RWPE2 (cell line): Measurements from ENCODE around the gene RRH.

Source experiments
- ATAC-seq: fragments of 200-7000 bp; cut with Tn5 transposase; 3 replicates; pipeline ENCODE4 v1.9.1; 2021; ENCODE audit warnings: low read depth
- DNase-seq: peaks from one replicate; pipeline ENCODE4 v3.0.0-alpha.2; 2020; ENCODE audit warnings: low spot score
- H3K27ac ChIP-seq: fragments of 450-650 bp; 2 replicates; pipeline ENCODE4 v1.5.1; 2017; ENCODE audit warnings: mild to moderate bottlenecking; ENCODE audit not compliant: poor library complexity, severe bottlenecking
- H3K27me3 ChIP-seq: fragments of 250-450 bp; sonication (Bioruptor Pico); 2 replicates; pipeline ENCODE4 v1.5.1; 2021; ENCODE audit warnings: mild to moderate bottlenecking, moderate library complexity; ENCODE audit not compliant: insufficient read depth, poor library complexity, severe bottlenecking
- H3K36me3 ChIP-seq: fragments of 250-450 bp; sonication (Bioruptor Pico); 2 replicates; pipeline ENCODE4 v1.5.1; 2020; ENCODE audit warnings: low read depth, mild to moderate bottlenecking, moderate library complexity
- H3K4me1 ChIP-seq: fragments of 250-450 bp; sonication (Bioruptor Pico); 2 replicates; pipeline ENCODE4 v1.5.1; 2021; ENCODE audit warnings: mild to moderate bottlenecking, moderate library complexity; ENCODE audit not compliant: insufficient read depth, poor library complexity, severe bottlenecking
- H3K4me3 ChIP-seq: fragments of 250-450 bp; sonication (Bioruptor Pico); 2 replicates; pipeline ENCODE4 v1.5.1; 2021; ENCODE audit warnings: mild to moderate bottlenecking, moderate library complexity; ENCODE audit not compliant: severe bottlenecking
- H3K9me3 ChIP-seq: fragments of 250-450 bp; sonication (Bioruptor Pico); 2 replicates; pipeline ENCODE4 v1.5.1; 2021; ENCODE audit warnings: mild to moderate bottlenecking, moderate library complexity; ENCODE audit not compliant: severe bottlenecking
- TF ChIP-seq, protein P1 (sequence below): fragments of 450-650 bp; IDR thresholded peaks from one replicate; pipeline ENCODE4 v1.5.1; 2017; ENCODE audit warnings: mild to moderate bottlenecking, moderate library complexity; ENCODE audit not compliant: poor library complexity, severe bottlenecking

The RRH gene

GRCh38 chr4:109876634-109877265 lies 49.0 kb downstream of the RRH start:
- Histone ChIP-seq H3K4me3 (no peak overlapping the region), H3K36me3 (no peaks in the 10 kb centered on the region), H3K9me3 (no peaks in the 10 kb centered on the region), H3K27ac (no peak overlapping the region), H3K27me3 (no peaks in the 10 kb centered on the region), H3K4me1 (no peaks in the 10 kb centered on the region)
- no peak for ATAC-seq
- TF ChIP-seq, protein P1, sequence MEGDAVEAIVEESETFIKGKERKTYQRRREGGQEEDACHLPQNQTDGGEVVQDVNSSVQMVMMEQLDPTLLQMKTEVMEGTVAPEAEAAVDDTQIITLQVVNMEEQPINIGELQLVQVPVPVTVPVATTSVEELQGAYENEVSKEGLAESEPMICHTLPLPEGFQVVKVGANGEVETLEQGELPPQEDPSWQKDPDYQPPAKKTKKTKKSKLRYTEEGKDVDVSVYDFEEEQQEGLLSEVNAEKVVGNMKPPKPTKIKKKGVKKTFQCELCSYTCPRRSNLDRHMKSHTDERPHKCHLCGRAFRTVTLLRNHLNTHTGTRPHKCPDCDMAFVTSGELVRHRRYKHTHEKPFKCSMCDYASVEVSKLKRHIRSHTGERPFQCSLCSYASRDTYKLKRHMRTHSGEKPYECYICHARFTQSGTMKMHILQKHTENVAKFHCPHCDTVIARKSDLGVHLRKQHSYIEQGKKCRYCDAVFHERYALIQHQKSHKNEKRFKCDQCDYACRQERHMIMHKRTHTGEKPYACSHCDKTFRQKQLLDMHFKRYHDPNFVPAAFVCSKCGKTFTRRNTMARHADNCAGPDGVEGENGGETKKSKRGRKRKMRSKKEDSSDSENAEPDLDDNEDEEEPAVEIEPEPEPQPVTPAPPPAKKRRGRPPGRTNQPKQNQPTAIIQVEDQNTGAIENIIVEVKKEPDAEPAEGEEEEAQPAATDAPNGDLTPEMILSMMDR, result no peak
- DNase-seq, result no peak

- TF ChIP-seq, protein P1, result no peak
- no peak for ATAC-seq
Observed at GRCh38 chr4:109877400-109877799, 49.6 kb downstream of the RRH start.

GRCh38 chr4:109878355-109878754 lies 50.6 kb downstream of the RRH start:
- no peak for ATAC-seq
- TF ChIP-seq, protein P1, result no peak
- DNase-seq, result no peak
- Histone ChIP-seq H3K27ac (no peak overlapping the region), H3K4me1 (no peaks in the 10 kb centered on the region), H3K9me3 (no peaks in the 10 kb centered on the region), H3K27me3 (no peaks in the 10 kb centered on the region), H3K36me3 (no peaks in the 10 kb centered on the region), H3K4me3 (no peak overlapping the region)

More at GRCh38 chr4:109877400-109877799, 49.6 kb downstream of the RRH start:
- no peak for DNase-seq
- no peaks in the 10 kb centered on the region for H3K4me1 ChIP-seq
- no peaks in the 10 kb centered on the region for H3K36me3 ChIP-seq
- no peaks in the 10 kb centered on the region for H3K9me3 ChIP-seq
- no peak overlapping the region for H3K27ac ChIP-seq
- no peaks in the 10 kb centered on the region for H3K27me3 ChIP-seq
- H3K4me3 ChIP-seq, result no peak overlapping the region

- no peaks in the 10 kb centered on the region for H3K4me1 ChIP-seq
- ATAC-seq (no peak), DNase-seq (no peak)
- no peak overlapping the region for H3K4me3 ChIP-seq
- no peak overlapping the region for H3K27ac ChIP-seq
- H3K36me3 ChIP-seq, result no peaks in the 10 kb centered on the region
- TF ChIP-seq, protein P1, result no peak
- no peaks in the 10 kb centered on the region for H3K9me3 ChIP-seq
- no peaks in the 10 kb centered on the region for H3K27me3 ChIP-seq
Observed at GRCh38 chr4:109879081-109879480, 51.3 kb downstream of the RRH start.

GRCh38 chr4:109879636-109880314 lies 52.0 kb downstream of the RRH start:
- TF ChIP-seq, protein P1, result no peak

More at GRCh38 chr4:109879636-109880314, 52.0 kb downstream of the RRH start:
- no peak for DNase-seq
- no peak overlapping the region for H3K27ac ChIP-seq
- no peak overlapping the region for H3K4me3 ChIP-seq
- no peaks in the 10 kb centered on the region for H3K27me3 ChIP-seq
- no peaks in the 10 kb centered on the region for H3K36me3 ChIP-seq
- no peaks in the 10 kb centered on the region for H3K4me1 ChIP-seq
- no peak for ATAC-seq
- H3K9me3 ChIP-seq, result no peaks in the 10 kb centered on the region
